AG08396 (cell line): ENCODE results near the gene MISP.

Experiments
- DNase-seq: peaks from one replicate; pipeline ENCODE4 v3.0.0; 2012; ENCODE audit warnings: low spot score, mixed read lengths

MISP gene

GRCh38 chr19:776549-776948 is 25.6 kb downstream of the MISP start:
- no peak for DNase-seq

DNA sequence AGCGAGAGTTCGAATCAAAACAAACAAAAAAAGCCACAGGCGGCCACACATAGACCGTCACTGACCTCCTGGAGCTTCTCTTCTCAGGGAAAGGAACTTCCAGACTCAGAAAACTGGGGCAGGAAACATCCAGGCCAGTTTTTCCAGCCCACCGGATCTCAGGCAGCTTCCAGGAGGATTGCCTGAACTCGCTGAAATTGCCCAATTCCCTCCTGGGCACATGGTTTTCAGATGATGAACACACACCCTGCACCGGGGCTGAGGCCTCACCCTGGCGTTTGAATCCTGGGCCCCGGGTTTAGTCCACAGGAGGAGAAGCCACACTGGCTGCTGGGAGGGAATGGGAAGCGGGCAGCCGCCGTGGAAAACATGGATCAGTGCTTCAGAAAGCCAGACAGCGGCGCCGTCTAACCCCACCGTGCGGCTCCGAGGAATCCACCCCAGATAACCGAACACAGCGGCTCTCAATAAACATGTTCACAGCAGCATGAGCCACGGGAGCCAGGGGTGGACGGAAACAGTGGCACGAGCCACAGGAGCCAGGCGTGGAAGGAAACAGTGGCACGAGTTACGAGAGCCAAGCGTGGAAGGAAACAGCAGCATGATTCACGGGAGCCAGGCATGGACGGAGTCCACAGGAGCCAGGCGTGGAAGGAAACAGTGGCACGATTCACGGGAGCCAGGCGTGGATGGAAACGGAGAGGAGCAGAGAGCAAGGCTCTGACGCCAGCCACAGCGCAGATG is 28.2 kb downstream of the MISP start:
- peak; percentile 85 for DNase-seq

DNA sequence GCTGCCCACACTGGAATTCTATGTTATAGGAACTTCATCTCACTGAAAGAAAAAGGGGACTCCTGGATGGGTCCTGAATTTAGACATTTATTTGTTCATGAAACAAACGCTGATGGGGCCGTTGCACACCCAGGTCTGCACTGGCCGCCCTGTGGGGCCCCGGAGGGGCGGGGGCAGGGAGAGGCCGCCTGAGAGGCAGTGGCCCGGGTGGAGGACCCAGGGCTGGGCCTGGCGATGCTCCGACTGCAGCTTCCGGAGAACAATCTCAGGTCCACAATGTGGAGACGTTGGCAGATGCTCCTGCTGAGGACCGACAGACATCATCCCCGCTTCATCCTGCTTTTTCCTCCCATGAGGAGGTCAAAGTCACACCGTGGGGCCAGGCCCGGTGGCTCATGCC is 30.0 kb downstream of the MISP start:
- no peak for DNase-seq

GRCh38 chr19:781800-782184 is 30.9 kb downstream of the MISP start:
- DNase-seq = no peak

GRCh38 chr19:782185-782877 is 31.4 kb downstream of the MISP start:
- DNase-seq = peak; percentile 76

DNA sequence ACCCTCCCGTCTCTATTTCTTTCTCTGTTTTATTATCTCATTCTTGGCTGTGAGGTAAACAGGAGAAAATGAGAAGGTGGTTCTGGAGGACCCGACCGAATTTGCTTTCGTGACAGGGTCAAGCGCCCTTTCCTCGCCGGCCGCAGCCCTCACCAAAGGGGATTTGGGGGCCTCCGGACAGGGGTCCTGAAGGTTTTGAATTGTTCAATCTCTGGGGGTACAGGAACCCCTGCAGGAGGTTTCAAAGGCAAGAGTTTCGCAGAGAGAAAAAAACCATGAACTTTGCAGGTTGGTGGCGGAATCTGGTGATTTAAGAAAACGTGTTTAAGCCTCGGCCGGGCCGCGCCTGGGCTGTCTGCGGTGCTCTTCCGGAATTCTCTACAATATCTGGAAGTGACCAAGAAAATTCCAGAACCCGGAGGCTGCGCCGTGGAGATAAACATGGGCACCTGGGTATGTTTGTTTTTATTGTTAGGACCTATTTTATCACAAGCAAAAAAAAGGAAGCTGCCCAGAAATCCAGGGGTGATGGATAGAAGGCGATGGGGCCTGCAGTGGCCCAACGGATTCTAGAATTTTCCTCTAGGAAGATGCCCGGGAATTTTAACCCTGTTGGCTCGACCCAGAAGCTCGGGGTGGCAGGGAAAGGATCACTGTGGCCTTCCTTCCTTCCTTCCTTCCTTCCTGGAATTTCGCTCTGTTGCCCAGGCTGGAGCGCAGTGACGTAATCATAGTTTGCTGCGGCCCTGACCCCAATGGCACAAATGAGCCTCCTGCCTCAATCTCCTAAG is 32.2 kb downstream of the MISP start:
- DNase-seq = no peak

DNA sequence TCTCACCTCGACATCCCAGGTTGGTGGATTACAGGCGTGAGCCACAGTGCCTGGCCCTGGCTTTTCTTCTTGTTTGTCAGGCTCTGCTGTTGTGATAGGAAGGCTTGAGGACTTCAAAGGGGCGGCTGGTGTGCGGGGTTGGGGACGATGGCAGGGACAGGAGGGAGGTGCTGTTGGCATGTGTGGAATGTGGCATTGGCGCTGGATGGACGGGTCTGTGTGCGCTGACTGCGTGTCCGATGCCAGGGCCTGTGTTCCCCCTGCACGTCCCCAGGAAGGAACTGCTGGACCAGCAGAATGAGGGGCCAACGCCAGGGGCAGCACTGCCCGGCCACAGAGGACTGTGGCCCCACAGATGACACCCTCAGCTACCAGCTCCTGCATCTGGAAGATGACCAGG is 33.6 kb downstream of the MISP start:
- DNase-seq = no peak

- DNase-seq = no peak
Observed at GRCh38 chr19:787536-787935, 36.6 kb downstream of the MISP start.

DNA sequence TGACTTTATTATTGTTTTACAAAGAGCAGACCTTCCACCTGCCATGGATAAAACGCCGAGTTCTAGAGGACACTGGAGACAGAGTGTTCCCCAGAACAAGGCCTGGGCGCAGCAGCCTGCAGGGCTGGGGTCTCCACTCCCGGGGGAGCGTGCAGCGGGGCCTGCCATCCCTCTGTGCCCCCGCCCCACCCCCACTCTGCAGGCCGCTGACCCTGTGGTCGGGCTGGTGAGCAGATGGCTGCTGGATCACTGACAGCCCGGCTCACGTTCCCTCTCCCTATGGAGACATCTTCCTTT is 37.7 kb downstream of the MISP start:
- DNase-seq = no peak

- DNase-seq = no peak
Observed at GRCh38 chr19:788983-789700, 38.2 kb downstream of the MISP start.

- DNase-seq = no peak
Observed at GRCh38 chr19:789701-790060, 38.8 kb downstream of the MISP start.

- no peak for DNase-seq
Observed at GRCh38 chr19:791007-791566, 40.2 kb downstream of the MISP start.

GRCh38 chr19:791567-792305 is 40.8 kb downstream of the MISP start:
- DNase-seq = no peak

DNA sequence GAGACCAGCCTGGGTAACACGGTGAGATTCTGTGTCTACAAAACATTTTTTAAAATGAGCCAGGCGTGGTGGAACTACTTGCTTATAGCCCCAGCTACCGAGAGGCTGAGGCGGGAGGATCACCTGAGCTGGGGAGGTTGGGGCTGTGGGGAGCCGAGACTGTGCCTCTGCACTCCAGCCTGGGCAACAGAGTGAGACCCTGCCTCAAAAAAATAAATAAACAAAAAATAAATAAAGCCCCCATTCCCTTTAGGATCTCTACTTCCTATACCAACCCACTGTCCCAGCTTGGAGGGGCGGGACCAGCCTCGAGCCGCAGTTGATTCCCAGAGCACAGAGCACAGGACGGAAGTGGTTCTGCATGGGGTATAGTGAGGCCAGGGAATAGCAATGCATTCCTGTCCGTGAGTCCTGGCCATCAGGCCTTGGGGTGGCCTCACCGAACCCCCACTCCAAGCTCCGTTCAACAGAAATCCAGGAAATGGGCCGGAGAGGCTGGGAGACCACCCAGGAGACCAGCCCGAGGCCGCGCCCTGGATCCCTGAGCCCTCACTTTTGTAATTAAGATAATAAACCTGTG is 41.5 kb downstream of the MISP start:
- DNase-seq = no peak

DNA sequence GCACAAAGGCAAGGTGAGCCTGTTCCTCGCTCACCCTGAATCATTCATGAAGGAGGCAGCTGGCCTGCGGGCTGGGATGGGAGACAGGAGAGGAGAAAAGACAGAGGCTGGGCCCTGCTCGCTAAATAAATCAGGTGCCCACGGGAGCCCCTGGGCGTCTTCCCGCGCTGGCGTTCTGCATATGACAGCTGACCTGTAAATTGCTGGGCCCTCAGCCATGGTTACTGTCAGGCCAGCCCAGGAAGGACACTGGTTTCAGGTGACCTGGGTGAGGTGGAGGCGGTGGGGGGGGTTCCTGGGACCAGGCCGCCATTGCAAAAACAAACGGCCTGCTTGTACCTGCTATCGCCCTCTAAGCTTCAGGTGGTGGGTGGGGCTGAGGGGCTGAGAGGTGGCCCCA is 42.9 kb downstream of the MISP start:
- DNase-seq = no peak

DNA sequence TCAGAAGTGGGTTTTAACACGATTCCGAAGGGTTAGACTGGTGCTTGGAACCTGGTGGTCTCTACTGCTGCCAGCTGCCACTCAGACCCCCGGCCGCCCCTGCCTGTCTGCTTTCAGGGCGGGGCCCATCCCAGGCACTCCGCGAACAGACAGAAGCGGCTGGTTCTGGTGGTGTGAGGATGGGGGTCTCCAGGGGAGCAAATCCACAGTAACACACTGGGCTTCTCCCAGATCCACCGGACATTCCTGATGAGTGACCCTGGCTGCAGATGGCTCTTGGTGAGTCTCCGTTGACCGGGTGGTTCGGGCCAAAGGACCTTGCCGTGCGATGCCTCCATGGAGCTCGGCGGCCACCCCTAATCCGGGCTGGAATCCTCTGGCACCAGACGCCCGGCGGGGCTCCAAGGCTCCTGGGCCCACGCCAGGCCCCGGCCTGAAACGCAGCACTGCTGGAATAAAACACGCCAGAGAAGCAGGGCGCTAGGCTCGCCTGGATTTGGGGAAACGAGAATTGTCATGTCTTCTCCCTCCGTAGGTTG is 44.2 kb downstream of the MISP start:
- DNase-seq = no peak

- DNase-seq = no peak
Observed at GRCh38 chr19:795691-796581, 45.0 kb downstream of the MISP start.

DNA sequence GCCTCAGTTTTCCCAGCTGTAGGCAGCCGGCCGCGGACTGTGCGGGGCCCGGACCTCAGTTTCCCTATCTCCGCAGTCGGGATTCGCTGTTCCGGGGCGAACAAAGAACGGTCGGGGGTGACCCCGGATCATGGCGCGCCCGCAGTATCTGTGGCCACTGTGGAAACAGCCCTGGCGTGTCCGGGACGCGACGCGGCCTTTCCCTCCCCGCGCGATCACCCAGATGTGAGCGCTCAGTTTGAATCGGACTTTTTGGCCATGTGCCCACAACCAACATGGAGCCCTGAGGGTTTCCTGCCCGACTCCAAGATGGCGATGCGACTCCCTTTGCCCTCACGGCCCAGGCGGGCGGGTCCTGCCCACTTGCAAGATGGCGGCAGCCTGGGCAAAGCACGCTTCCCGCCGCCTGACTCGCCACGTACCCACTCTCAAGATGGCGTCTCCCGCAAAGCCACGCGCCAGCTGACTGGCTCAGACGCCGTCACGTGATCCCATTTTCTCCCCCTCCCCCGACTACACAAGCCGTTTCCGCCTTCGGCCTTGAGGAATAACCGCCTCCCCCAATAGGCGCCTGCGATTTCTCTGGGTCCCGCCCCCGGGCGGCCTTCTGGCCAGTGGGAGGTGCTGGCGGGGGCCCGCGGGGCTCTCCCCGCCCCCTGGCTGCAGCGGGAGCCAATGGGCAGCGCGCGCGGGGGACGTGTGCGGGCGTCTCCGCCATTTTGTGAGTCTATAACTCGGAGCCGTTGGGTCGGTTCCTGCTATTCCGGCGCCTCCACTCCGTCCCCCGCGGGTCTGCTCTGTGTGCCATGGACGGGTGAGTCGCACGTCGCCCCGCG is 46.0 kb downstream of the MISP start, which contains the start of gene PTBP1:
TSS of gene PTBP1 (plus strand) at position 761 of the 836 bp plus-strand sequence. CDS start at position 807, 46 bp downstream.
- peak; percentile 98 for DNase-seq
